GM18502 (cell line): ENCODE data around the gene ST6GALNAC3.

Source experiments
- ATAC-seq: cut with Tn5 transposase; IDR thresholded peaks from one replicate; pipeline ENCODE4 v1.9.1; 2021; ENCODE audit warnings: mild to moderate bottlenecking; ENCODE audit not compliant: unreplicated experiment, poor library complexity

ST6GALNAC3 gene

GRCh38 chr1:76137746-76138145, 63.2 kb downstream of the ST6GALNAC3 start:
- no peak for ATAC-seq

GRCh38 chr1:76138217-76138616, 63.7 kb downstream of the ST6GALNAC3 start:
- no peak for ATAC-seq

- no peak for ATAC-seq
These were observed 65.7 kb downstream of the ST6GALNAC3 start for GRCh38 chr1:76140227-76140626.

GRCh38 chr1:76141929-76142328, 67.4 kb downstream of the ST6GALNAC3 start:
- ATAC-seq: no peak

GRCh38 chr1:76142771-76143540, 68.4 kb downstream of the ST6GALNAC3 start:
- no peak for ATAC-seq

- no peak for ATAC-seq
These were observed 69.7 kb downstream of the ST6GALNAC3 start for GRCh38 chr1:76144247-76144646.

GRCh38 chr1:76145332-76145731, 70.8 kb downstream of the ST6GALNAC3 start:
- ATAC-seq: no peak

- no peak for ATAC-seq
These were observed 71.6 kb downstream of the ST6GALNAC3 start for GRCh38 chr1:76146184-76146583.

- no peak for ATAC-seq
These were observed 73.4 kb downstream of the ST6GALNAC3 start for GRCh38 chr1:76147917-76148316.

GRCh38 chr1:76148460-76148859, 73.9 kb downstream of the ST6GALNAC3 start:
- ATAC-seq: no peak

- ATAC-seq: no peak
These were observed 79.3 kb downstream of the ST6GALNAC3 start for GRCh38 chr1:76153841-76154205.

GRCh38 chr1:76154206-76154956, 79.8 kb downstream of the ST6GALNAC3 start:
- peak; percentile 97 for ATAC-seq

GRCh38 chr1:76156987-76157386, 82.4 kb downstream of the ST6GALNAC3 start:
- ATAC-seq: no peak

- ATAC-seq: no peak
These were observed 83.6 kb downstream of the ST6GALNAC3 start for GRCh38 chr1:76158126-76158525.

GRCh38 chr1:76160225-76160624, 85.7 kb downstream of the ST6GALNAC3 start:
- ATAC-seq: no peak

GRCh38 chr1:76161451-76161850, 86.9 kb downstream of the ST6GALNAC3 start:
- ATAC-seq: no peak

GRCh38 chr1:76162254-76162653, 87.7 kb downstream of the ST6GALNAC3 start:
- no peak for ATAC-seq

- ATAC-seq: no peak
These were observed 89.6 kb downstream of the ST6GALNAC3 start for GRCh38 chr1:76164165-76164564.

GRCh38 chr1:76170084-76170483, 95.5 kb downstream of the ST6GALNAC3 start:
- ATAC-seq: no peak

GRCh38 chr1:76170513-76170912, 96.0 kb downstream of the ST6GALNAC3 start:
- ATAC-seq: no peak

- ATAC-seq: no peak
These were observed 101.5 kb downstream of the ST6GALNAC3 start for GRCh38 chr1:76176000-76176399.

GRCh38 chr1:76177615-76178014, 103.1 kb downstream of the ST6GALNAC3 start:
- no peak for ATAC-seq
